Keratinocyte (primary cell): Measurements from ENCODE around the gene IFT88. TPM values are rescaled to one million over a fixed set of nuclear protein-coding genes. Genes with fewer than 3 reads are reported as not detected.
"Not testable (repeated sequence)": the region's sequence is repeated elsewhere in the genome, so short reads cannot be mapped to it uniquely, and the experiment has no call there.

Source experiments
- DNase-seq: peaks from one replicate; pipeline ENCODE4 v3.0.0-alpha.2; 2011; ENCODE audit warnings: low read depth, missing footprints, low spot score
- FAIRE-seq: peaks from 2 replicates; lab custom pipeline; 2011; peaks lifted over from hg19 to GRCh38; lab: Jason Lieb, UNC
- H2AFZ ChIP-seq: 2 replicates; pipeline ENCODE4 v1.6.0; 2012; ENCODE audit warnings: low read length, control low read depth, inconsistent platforms; ENCODE audit not compliant: control insufficient read depth
- H3K27ac ChIP-seq: 2 replicates; pipeline ENCODE4 v1.5.1; 2011; ENCODE audit warnings: low read length; ENCODE audit not compliant: control insufficient read depth, insufficient read depth
- H3K27me3 ChIP-seq: 3 replicates; pipeline ENCODE4 v1.6.0; 2011; ENCODE audit warnings: low read length; ENCODE audit not compliant: control insufficient read depth, insufficient read depth; ENCODE audit errors: extremely low read depth
- H3K36me3 ChIP-seq, 2 experiments: 2 replicates in 1 of 2; 3 replicates in 1 of 2; pipeline ENCODE4 v1.5.1; 2011; ENCODE audit warnings: low read length in 2 of 2, mild to moderate bottlenecking in 1 of 2; ENCODE audit not compliant: control insufficient read depth in 2 of 2, insufficient read depth in 2 of 2; ENCODE audit errors: extremely low read depth in 1 of 2
- H3K4me1 ChIP-seq: 3 replicates; pipeline ENCODE4 v1.5.1; 2011; ENCODE audit warnings: low read length; ENCODE audit not compliant: control insufficient read depth, insufficient read depth; ENCODE audit errors: extremely low read depth
- H3K4me2 ChIP-seq: 3 replicates; pipeline ENCODE4 v1.6.0; 2011; ENCODE audit warnings: low read depth, low read length; ENCODE audit not compliant: control insufficient read depth, insufficient read depth; ENCODE audit errors: extremely low read depth
- H3K4me3 ChIP-seq, 3 experiments: fragments of 200-600 bp in 1 of 3; sonication (generic) in 1 of 3; 2 replicates in 2 of 3; 3 replicates in 1 of 3; pipeline ENCODE4 v1.5.1; 2011 to 2016; ENCODE audit warnings: low read length in 3 of 3, mild to moderate bottlenecking in 3 of 3, control low read depth in 2 of 3, inconsistent platforms in 1 of 3, low read depth in 1 of 3, mixed read lengths in 1 of 3, mixed run types in 1 of 3, moderate library complexity in 1 of 3; ENCODE audit not compliant: control insufficient read depth in 2 of 3, insufficient read depth in 2 of 3; ENCODE audit errors: extremely low read depth in 1 of 3
- H3K79me2 ChIP-seq: 2 replicates; pipeline ENCODE4 v1.6.0; 2012; ENCODE audit warnings: low read length; ENCODE audit not compliant: control insufficient read depth, insufficient read depth
- H3K9ac ChIP-seq: 3 replicates; pipeline ENCODE4 v1.6.0; 2011; ENCODE audit warnings: low read length; ENCODE audit not compliant: control insufficient read depth, insufficient read depth; ENCODE audit errors: extremely low read depth
- H3K9me1 ChIP-seq: 3 replicates; pipeline ENCODE4 v1.6.0; 2011; ENCODE audit warnings: low read length; ENCODE audit not compliant: control insufficient read depth, insufficient read depth; ENCODE audit errors: extremely low read depth
- H3K9me3 ChIP-seq: 2 replicates; pipeline ENCODE4 v1.5.1; 2012; ENCODE audit warnings: low read depth, low read length; ENCODE audit not compliant: control insufficient read depth
- H4K20me1 ChIP-seq: 3 replicates; pipeline ENCODE4 v1.6.0; 2011; ENCODE audit warnings: low read length; ENCODE audit not compliant: control insufficient read depth, insufficient read depth; ENCODE audit errors: extremely low read depth
- EZH2 ChIP-seq: IDR thresholded peaks from one replicate; pipeline ENCODE4 v1.6.1; 2012; ENCODE audit warnings: inconsistent platforms, mild to moderate bottlenecking, low read length, moderate library complexity
- dilution Hi-C: fragments of 300-500 bp; cut with MboI; formaldehyde crosslinking; loops from one replicate; pipeline ENCODE4 v1.7.0; 2020; ENCODE audit warnings: low sequenced_read_pairs; ENCODE audit not compliant: extremely low pct_ligation_motif_present
- polyA plus RNA-seq, 5 experiments: library from polyadenylated mRNA; depleted of rRNA in 3 of 5; stranded (reverse) in 3 of 5; stranded (forward) in 1 of 5; unstranded in 1 of 5; fragments of >200 nt; gene quantifications; 1 replicate in 1 of 5; 2 replicates in 3 of 5; 3 replicates in 1 of 5; pipeline versions ENCODE4 v1.2.1 to v1.2.3, GENCODE V29; 2011 to 2012; ENCODE audit warnings: missing spikeins in 2 of 5, low read depth in 1 of 5, low replicate concordance in 1 of 5
- TF ChIP-seq, protein P1 (sequence below), 3 experiments: IDR thresholded peaks in 1 of 3; conservative IDR thresholded peaks in 1 of 3; optimal IDR thresholded peaks in 1 of 3; 2 replicates in 2 of 3; 3 replicates in 1 of 3; pipeline versions ENCODE3 to v1.5.1; 2011; ENCODE audit warnings: low read length in 3 of 3, mild to moderate bottlenecking in 3 of 3, moderate library complexity in 2 of 3, control low read depth in 1 of 3, inconsistent platforms in 1 of 3; ENCODE audit not compliant: insufficient read depth in 2 of 3; ENCODE audit errors: extremely low read depth in 1 of 3

Gene IFT88
- polyA plus RNA-seq, 1 donor (not counting 4 experiments of a cell fraction or from before 2014, with no cell fraction given), result 9.5 TPM

DNA sequence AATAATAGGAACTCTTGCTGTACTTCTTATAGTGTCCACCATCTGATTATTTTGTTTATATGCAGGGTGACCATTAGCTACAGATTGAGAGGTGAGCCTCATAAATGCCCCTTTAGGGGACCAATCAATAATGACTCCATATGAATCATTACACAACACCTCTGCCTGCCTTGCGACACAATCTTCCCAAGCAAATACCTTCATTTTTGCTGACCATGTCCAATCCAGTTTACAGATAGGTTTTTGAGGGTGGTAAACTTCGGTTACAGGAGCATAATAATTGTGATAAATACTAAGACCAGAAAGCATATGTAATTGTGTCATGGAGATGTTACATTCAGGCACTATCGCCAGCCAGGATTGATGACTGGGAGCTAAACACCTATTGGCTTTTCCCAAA lies 112.9 kb downstream of the IFT88 start:
- dilution Hi-C loops, result no loop called here
- Histone ChIP-seq H3K9ac (no peak overlapping the region), H3K36me3 (no peaks in the 10 kb centered on the region), H3K79me2 (no peaks in the 10 kb centered on the region), H3K9me3 (no peaks in the 10 kb centered on the region), H3K27ac (no peak overlapping the region), H3K27me3 (no peaks in the 10 kb centered on the region), H3K4me3 (no peak overlapping the region), H4K20me1 (no peaks in the 10 kb centered on the region), H3K4me2 (no peak overlapping the region), H3K4me1 (no peaks in the 10 kb centered on the region), H2AFZ (no peak overlapping the region), H3K9me1 (no peaks in the 10 kb centered on the region)
- DNase-seq (no peak), FAIRE-seq (no peak)
- TF ChIP-seq EZH2, result no peak
- TF ChIP-seq, protein P1, sequence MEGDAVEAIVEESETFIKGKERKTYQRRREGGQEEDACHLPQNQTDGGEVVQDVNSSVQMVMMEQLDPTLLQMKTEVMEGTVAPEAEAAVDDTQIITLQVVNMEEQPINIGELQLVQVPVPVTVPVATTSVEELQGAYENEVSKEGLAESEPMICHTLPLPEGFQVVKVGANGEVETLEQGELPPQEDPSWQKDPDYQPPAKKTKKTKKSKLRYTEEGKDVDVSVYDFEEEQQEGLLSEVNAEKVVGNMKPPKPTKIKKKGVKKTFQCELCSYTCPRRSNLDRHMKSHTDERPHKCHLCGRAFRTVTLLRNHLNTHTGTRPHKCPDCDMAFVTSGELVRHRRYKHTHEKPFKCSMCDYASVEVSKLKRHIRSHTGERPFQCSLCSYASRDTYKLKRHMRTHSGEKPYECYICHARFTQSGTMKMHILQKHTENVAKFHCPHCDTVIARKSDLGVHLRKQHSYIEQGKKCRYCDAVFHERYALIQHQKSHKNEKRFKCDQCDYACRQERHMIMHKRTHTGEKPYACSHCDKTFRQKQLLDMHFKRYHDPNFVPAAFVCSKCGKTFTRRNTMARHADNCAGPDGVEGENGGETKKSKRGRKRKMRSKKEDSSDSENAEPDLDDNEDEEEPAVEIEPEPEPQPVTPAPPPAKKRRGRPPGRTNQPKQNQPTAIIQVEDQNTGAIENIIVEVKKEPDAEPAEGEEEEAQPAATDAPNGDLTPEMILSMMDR (optimal IDR thresholded peaks at IDR 0.05 in 1 of 3, IDR thresholded peaks at IDR 0.05 in 1 of 3, conservative IDR thresholded peaks at IDR 0.05 in 1 of 3; ENCODE audit: extremely low read depth in 1 of 3, insufficient read depth in 2 of 3, low read length in 3 of 3), result no peak

- Histone ChIP-seq H3K79me2 (no peaks in the 10 kb centered on the region), H3K36me3 (no peaks in the 10 kb centered on the region), H3K9ac (no peak overlapping the region), H2AFZ (no peak overlapping the region), H3K4me2 (no peak overlapping the region), H4K20me1 (no peaks in the 10 kb centered on the region), H3K4me1 (no peaks in the 10 kb centered on the region), H3K27me3 (no peaks in the 10 kb centered on the region), H3K9me3 (no peaks in the 10 kb centered on the region), H3K4me3 (no peak overlapping the region), H3K27ac (no peak overlapping the region), H3K9me1 (no peaks in the 10 kb centered on the region)
- no peak for FAIRE-seq
- TF ChIP-seq EZH2, result no peak
- TF ChIP-seq, protein P1 (optimal IDR thresholded peaks at IDR 0.05 in 1 of 3, IDR thresholded peaks at IDR 0.05 in 1 of 3, conservative IDR thresholded peaks at IDR 0.05 in 1 of 3; ENCODE audit: extremely low read depth in 1 of 3, insufficient read depth in 2 of 3, low read length in 3 of 3), result no peak
- dilution Hi-C loops, result no loop called here
- DNase-seq, result no peak
Observed at GRCh38 chr13:20680416-20681080, 113.6 kb downstream of the IFT88 start.

DNA sequence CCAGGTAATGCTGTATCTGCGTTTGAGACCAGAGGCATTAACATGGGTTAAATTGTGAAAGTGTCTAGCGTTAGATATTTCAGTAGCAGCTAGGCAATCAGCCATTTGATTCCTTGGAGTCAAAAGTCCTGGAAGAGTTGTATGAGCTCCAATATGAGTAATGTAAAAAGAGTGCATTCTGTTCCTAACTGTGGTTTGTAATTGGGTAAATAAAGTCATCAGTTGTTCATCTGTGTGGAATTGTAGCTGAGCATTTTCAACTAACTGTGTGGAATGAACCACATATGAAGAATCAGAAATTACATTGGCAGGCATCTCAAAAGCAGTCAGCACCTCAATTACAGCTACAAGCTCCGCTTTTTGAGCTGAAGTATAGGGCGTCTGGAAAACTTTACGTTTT lies 114.5 kb downstream of the IFT88 start:
- H3K36me3 ChIP-seq, H3K4me2 ChIP-seq, FAIRE-seq, H4K20me1 ChIP-seq, DNase-seq, H2AFZ ChIP-seq, H3K79me2 ChIP-seq, H3K4me3 ChIP-seq, H3K9me3 ChIP-seq, H3K27me3 ChIP-seq, H3K9me1 ChIP-seq, dilution Hi-C loops, H3K27ac ChIP-seq, H3K4me1 ChIP-seq, H3K9ac ChIP-seq: not testable (repeated sequence)
